HG02981 (cell line): ENCODE data around the gene HDLBP.

ENCODE experiments used
- ATAC-seq: cut with Tn5 transposase; IDR thresholded peaks from one replicate; pipeline ENCODE4 v1.9.1; 2021; ENCODE audit warnings: mild to moderate bottlenecking, moderate library complexity; ENCODE audit not compliant: unreplicated experiment

The HDLBP gene

GRCh38 chr2:241230435-241230834 lies 85.0 kb downstream of the HDLBP start:
- ATAC-seq, result no peak

- ATAC-seq, result no peak
These were observed 85.7 kb downstream of the HDLBP start for GRCh38 chr2:241229563-241230401.

- no peak for ATAC-seq
These were observed 86.5 kb downstream of the HDLBP start for GRCh38 chr2:241228860-241229516.

DNA sequence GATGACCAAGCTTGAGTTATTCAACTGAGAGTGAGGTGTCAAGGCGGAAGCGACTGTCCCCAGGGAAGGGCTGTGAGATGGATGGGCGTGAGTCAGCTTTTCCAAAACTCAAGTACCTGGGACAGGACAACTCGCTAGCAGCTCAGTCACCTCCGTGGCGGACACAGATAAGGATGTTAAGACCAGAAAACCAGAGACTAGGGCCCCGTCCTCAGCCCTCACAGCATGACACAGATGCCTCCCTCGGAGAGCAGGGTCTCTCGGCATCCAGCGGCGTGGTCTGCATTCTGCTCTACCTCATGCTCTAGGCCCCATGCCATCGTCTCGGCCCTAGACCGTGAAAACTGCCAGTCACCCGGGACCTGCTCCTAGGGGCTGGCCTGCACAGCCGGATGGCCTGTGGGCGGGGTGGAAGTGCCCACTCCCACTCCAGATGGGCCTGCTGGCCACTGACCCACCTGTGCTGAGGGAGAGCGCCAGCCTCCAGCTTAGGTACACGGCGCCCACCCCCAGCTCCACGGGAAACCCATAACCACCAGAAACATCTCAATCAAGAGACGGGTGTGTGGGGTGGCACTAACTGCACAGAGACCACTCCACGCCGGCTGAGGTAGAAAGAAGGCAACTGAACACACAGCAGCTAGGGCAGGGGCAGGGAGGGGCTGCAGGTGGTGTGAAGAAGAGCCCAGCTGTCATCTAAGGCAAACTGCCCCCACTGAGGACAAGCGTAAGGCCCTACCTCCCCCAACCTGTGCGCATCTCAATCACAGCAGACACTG lies 87.2 kb downstream of the HDLBP start:
- ATAC-seq, result no peak

- no peak for ATAC-seq
These were observed 87.9 kb downstream of the HDLBP start for GRCh38 chr2:241227594-241227993.

DNA sequence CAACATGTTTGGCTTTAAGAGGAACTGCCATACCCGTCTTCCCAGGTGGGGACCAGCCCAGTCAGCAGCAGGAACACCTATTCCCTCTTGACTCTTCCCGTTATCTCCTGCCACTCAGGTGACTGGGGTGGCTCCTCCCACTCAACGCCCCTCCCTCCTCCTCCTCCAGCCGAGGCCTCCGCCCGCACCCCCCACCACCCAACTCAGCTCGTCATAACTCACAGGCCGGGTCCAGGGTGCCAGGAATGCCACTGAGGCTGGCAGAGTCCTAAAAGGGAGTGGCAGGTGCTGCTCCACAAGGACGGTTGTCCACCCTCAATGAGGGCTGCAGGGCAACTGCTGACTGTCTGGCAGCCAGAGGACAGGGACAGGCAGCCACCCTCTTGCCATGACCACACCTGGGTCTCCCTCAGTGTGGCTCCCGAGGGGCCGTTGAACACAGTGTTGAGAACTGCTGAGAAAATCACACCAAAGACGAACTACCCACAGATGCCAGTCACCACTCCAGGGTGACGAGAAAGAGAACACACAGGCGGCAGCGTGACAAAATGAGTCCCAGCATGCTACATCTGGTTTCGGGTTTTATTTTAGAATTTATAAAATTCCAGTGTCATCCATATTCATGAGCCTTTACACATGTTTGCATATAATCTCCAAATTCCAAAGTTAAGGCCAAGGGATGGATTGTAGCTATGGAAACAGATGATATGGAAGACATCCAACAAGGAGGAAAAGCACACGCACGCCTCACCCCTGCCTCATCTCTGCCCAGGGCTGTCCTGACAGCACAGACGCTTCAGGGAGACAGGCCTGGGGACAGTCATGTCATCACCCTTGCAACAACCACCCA lies 88.5 kb downstream of the HDLBP start:
- no peak for ATAC-seq

DNA sequence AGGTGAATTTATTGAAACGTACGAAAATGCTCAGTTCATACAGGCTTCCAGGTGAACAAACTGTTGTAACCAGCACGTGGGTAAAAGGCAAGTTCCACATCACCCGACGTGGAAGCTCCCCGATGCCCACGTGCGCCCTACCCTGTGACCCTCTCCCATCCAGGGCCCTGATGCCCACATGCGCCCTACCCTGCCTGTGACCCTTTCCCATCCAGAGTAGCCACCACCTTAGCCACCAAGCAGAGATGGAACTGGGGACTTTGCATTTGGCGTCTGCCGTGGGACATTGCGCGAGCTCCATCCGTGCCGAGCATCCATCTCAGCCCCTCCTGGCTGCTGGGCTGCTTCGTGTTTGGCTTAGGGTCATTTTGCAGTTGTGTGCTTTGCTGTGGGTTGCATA lies 89.5 kb downstream of the HDLBP start:
- ATAC-seq, result no peak

DNA sequence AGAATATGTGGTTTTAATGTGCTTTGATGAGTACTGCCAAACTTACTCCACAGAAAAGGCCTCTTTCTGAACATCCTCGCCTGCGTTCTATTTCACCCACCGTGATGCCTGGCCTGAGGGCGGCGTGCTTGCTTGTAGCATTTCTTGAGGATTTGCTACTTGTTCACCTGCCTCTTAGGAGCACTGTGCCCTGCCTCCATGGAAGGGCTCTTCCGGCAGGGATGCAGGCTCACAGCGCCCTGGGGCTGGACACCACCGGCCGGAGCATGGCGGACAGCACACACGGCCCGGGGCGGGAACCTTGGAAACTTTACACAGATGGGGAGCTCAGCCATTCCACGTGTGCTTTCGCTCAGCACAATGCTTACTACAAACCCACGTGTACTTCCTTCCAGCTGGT lies 89.9 kb downstream of the HDLBP start:
- ATAC-seq, result no peak

DNA sequence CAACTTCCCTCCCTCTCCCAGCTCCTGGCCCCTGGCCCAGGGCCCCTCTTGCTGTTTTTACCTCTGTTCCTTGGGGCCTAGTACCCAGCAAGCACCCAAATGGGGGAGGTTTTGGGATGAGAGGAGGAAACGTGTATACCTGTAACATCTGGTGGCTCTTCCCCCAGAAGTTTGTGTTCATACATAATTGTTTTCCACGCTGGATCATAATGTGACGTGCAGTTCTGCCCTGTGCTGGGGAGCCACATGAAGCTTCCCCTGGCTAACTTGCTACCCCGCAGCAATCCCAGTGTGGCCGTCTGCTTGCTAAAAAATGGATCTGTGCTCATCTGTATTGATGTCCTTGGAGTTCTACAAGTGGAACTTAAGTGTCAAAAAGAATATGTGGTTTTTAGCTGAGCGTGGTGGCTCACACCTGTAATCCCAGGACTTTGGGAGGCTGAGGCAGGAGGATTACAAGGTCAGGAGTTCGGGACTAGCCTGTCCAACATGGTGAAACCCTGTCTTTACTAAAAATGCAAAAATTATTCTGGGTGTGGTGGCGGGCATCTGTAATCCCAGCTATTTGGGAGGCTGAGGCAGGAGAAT lies 90.5 kb downstream of the HDLBP start:
- ATAC-seq, result no peak

DNA sequence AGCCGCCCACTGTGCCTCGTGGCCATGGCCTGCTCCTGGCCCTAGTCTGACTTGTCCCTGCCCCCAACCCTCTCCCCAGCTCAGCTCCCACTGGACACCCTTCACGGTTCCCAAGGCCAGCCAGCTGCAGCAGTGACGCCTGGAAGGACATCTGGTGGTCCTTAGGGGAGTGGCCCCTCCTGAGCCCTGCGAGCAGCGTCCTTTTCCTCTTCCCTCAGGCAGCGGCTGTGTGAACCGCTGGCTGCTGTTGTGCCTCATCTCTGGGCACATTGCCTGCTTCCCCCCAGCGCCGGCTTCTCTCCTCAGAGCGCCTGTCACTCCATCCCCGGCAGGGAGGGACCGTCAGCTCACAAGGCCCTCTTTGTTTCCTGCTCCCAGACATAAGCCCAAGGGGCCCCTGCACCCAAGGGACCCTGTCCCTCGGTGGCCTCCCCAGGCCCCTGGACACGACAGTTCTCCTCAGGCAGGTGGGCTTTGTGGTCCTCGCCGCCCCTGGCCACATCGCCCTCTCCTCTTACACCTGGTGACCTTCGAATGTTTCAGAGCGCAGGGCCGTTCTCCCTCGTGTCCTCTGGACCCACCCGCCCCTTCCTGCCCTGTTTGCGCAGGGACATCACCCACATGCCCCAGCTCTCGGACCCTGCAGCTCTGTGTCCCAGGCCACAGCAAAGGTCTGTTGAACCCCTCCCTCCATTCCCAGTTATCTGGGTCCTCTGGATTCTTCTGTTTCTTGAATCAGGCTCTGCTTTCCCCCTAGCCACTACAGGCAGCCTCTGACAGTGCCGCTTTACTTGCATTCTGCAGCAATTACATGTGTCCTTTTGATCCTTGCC lies 91.2 kb downstream of the HDLBP start:
- ATAC-seq, result no peak

DNA sequence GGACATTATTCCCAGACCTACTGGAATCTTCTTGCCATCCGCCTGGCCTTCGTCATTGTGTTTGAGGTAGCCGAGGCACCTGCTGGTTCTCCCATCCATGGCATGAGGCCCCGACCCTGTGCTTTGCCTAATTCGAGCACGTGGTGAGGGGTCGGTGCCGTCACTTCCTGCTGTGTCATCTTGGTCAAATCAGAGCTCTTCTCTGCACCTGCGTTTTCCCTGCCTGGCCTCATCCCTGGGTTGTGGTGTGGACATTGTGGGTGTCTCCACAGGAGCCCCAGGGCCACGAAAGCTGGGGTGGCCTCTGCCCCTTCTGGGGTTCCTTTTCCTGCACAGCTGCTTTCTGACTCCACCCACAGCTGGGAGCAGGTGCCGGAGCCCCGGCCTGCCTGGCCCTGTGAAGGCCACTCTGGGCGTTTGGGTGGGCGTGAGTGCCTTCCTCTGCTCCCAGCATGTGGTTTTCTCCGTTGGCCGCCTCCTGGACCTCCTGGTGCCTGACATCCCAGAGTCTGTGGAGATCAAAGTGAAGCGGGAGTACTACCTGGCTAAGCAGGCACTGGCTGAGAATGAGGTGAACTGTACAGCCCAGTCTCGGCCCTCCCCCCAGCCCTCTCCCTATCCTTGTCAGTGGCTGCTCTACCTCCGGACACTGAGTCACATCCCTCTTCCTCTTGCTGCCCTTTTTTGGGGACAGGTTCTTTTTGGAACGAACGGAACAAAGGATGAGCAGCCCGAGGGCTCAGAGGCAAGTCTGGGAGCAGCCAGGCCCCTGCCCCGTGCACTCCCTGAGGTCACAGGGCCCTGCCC lies 92.1 kb downstream of the HDLBP start:
- no peak for ATAC-seq

DNA sequence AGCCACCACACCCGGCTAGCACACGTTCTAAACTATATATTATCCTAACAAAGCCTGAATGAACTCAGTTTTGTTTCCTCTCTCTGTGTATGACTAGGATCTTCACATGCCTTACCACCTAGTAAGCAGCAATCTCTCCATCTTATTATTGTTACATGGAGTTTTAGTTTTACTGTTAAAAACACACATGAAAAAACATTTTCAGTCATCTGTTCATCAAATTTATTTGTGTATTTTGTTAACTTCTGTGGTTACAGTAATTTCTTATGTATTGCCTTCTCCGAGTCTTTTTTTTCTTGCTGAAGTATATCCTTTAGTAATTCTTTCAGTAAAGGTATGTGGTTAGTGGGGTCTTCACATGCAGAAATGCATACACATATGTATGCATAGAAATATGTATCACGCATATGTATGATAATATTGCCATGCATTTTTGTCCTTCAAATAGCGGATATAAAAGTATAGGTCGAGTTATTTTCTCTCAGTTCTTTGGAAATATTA lies 95.6 kb downstream of the HDLBP start:
- ATAC-seq, result no peak

DNA sequence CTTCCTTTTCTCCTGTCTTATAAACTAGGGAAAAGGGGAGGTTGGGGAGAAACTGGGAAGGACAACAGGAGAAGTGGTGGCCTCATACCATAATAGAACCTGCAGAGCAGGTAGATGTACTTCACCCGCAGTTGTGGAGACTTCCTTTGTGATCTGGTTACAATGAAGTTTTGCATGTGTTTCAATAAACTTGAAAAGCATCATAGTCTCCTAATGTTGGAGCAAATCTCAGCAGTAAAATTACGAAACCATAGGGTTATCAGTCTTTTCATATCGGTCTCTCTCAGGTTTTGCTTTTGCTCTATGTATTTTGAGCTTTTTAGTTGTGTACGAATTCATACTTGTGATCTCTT lies 96.5 kb downstream of the HDLBP start:
- ATAC-seq, result no peak

- ATAC-seq, result no peak
These were observed 97.1 kb downstream of the HDLBP start for GRCh38 chr2:241218131-241219029.

DNA sequence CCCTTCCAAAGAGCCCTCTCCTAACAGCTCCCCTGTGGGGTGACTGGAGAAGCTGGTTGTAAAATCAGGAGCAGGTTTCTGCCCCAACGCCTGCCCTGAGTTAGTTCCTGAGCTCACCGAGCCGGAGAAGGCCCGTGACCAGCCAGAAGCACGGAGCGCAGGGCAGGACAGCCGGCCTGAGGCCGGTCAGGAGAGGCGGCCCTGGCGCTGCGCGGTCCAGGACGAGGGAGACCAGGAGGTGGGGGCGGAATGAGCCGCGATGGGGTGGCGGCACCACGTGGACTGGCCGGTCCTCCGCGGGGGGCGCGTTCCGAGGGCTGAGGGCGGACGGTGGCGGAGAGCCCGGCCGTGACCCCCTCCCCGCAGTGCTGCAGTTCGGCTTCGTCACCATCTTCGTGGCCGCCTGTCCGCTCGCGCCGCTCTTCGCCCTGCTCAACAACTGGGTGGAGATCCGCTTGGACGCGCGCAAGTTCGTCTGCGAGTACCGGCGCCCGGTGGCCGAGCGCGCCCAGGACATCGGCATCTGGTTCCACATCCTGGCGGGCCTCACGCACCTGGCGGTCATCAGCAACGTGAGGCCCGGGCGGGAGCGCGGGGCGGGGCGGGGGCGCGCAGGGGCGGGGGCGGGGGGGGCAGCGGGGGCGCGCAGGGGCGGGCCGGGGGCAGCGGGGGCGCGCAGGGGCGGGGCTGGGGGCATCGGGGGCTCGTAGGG lies 98.0 kb downstream of the HDLBP start:
- peak; percentile 60 for ATAC-seq

DNA sequence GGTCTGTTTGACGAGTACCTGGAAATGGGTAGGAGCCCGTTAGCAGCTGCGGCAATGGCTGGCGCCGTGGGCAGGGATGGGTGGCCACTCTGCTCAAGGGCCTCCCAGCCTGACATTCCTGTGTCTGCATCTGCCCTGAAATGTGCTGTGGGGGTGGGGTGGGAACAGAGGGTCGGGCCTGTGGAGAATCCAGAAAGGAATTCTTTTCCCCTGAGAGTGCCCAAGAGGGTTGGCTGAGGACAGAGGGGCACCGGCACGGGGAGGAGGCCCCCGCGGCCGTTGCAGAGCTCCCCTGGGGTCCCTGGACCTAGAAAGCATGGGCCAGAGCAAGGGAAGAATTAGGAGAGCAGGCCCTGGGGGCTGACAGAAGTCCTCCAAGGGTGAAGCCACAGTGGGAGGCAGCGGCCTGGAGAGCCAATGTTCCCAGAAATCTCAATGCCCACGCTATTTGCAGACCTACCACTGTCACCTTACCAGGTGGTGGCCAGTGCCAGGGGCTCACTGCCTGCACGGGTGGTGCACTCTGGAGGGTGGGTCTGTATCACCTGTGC lies 99.2 kb downstream of the HDLBP start:
- ATAC-seq, result no peak

DNA sequence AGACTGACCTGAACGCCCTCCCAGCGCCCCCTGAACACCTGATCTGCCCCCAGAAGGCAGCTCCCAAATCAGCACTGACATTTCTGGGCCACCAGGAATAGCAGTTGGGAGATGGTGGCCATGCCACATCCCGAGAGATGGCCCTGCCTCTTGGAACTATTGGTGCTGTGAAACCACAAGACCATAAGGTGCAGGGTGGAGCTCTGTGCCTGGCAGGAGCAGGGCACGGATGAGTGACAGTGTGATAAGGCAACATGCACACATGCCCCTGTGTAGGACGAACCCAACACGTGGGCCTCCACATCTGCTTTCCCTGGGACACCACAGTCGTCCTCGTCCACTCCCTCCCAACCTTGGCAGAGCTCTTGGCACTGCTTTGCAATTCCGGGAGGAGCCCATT lies 100.1 kb downstream of the HDLBP start:
- no peak for ATAC-seq
